Neuronal stem cell (in vitro differentiated cells): ENCODE data around the gene TRANK1.
"Not testable (repeated sequence)": the region's sequence is repeated elsewhere in the genome, so short reads cannot be mapped to it uniquely, and the experiment has no call there.

ENCODE experiments used
- DNase-seq: peaks from one replicate; pipeline ENCODE4 v3.0.0-alpha.2; 2013; ENCODE audit warnings: low spot score
- H2AFZ ChIP-seq: one replicate; pipeline ENCODE4 v1.6.1; 2013; ENCODE audit warnings: mild to moderate bottlenecking, low read length, inconsistent platforms
- H2AK5ac ChIP-seq: 2 replicates; pipeline ENCODE4 v1.6.1; 2013; ENCODE audit warnings: low read depth, mild to moderate bottlenecking, inconsistent platforms, low read length, moderate library complexity, mixed read lengths
- H2BK120ac ChIP-seq: 2 replicates; pipeline ENCODE4 v1.6.1; 2013; ENCODE audit warnings: low read depth, mild to moderate bottlenecking, inconsistent platforms, low read length, moderate library complexity, mixed read lengths
- H2BK12ac ChIP-seq: one replicate; pipeline ENCODE4 v1.6.1; 2013; ENCODE audit warnings: low read length, inconsistent platforms
- H2BK15ac ChIP-seq: 2 replicates; pipeline ENCODE4 v1.6.1; 2013; ENCODE audit warnings: mild to moderate bottlenecking, low read length, inconsistent platforms, mixed read lengths
- H2BK5ac ChIP-seq: one replicate; pipeline ENCODE4 v1.6.1; 2013; ENCODE audit warnings: inconsistent platforms, mild to moderate bottlenecking, low read length, moderate library complexity
- H3K14ac ChIP-seq: one replicate; pipeline ENCODE4 v1.6.1; 2013; ENCODE audit warnings: low read length, inconsistent platforms
- H3K18ac ChIP-seq: 2 replicates; pipeline ENCODE4 v1.6.1; 2013; ENCODE audit warnings: low read length, inconsistent platforms
- H3K23ac ChIP-seq: 2 replicates; pipeline ENCODE4 v1.6.1; 2013; ENCODE audit warnings: low read depth, mild to moderate bottlenecking, mixed read lengths, low read length, inconsistent platforms; ENCODE audit not compliant: poor library complexity
- H3K27ac ChIP-seq: replicated peaks from 3 replicates; pipeline ENCODE4 v1.5.1; 2013; ENCODE audit warnings: low read length, inconsistent platforms
- H3K27me3 ChIP-seq, 3 experiments: 2 replicates each; pipeline ENCODE4 v1.6.1; 2013; ENCODE audit warnings: low read length in 3 of 3, mild to moderate bottlenecking in 2 of 3, inconsistent platforms in 1 of 3, low read depth in 1 of 3, mixed read lengths in 1 of 3, moderate library complexity in 1 of 3; ENCODE audit not compliant: control insufficient read depth in 3 of 3, insufficient read depth in 3 of 3
- H3K36me3 ChIP-seq, 2 donors: replicated peaks in 1 of 2; 2 replicates each; pipeline ENCODE4 v1.6.1; 2013; ENCODE audit warnings: low read length in 2 of 2; ENCODE audit not compliant: control insufficient read depth in 2 of 2, insufficient read depth in 2 of 2
- H3K4ac ChIP-seq: 2 replicates; pipeline ENCODE4 v1.6.1; 2013; ENCODE audit warnings: inconsistent platforms, mild to moderate bottlenecking, low read length, moderate library complexity
- H3K4me1 ChIP-seq, 2 donors: 1 replicate in 1 of 2; 2 replicates in 1 of 2; pipeline ENCODE4 v1.6.1; 2013; ENCODE audit warnings: low read length in 2 of 2, low read depth in 1 of 2; ENCODE audit not compliant: control insufficient read depth in 2 of 2, insufficient read depth in 1 of 2
- H3K4me2 ChIP-seq: one replicate; pipeline ENCODE4 v1.6.1; 2013; ENCODE audit warnings: mild to moderate bottlenecking, low read length, inconsistent platforms; ENCODE audit not compliant: insufficient read depth, poor library complexity, severe bottlenecking
- H3K4me3 ChIP-seq, 2 donors: 2 replicates each; pipeline ENCODE4 v1.5.1; 2013; ENCODE audit warnings: low read length in 2 of 2, mild to moderate bottlenecking in 2 of 2, inconsistent platforms in 1 of 2, moderate library complexity in 1 of 2
- H3K79me1 ChIP-seq: one replicate; pipeline ENCODE4 v1.6.1; 2013; ENCODE audit warnings: low read depth, mild to moderate bottlenecking, inconsistent platforms, low read length, moderate library complexity
- H3K9ac ChIP-seq: one replicate; pipeline ENCODE4 v1.6.1; 2013; ENCODE audit warnings: mild to moderate bottlenecking, low read depth, low read length, inconsistent platforms; ENCODE audit not compliant: poor library complexity
- H3K9me3 ChIP-seq, 2 donors: replicated peaks in 1 of 2; 2 replicates each; pipeline versions ENCODE3 to v1.6.1; 2013; ENCODE audit warnings: low read length in 2 of 2, mild to moderate bottlenecking in 2 of 2, inconsistent platforms in 1 of 2, low read depth in 1 of 2, mixed read lengths in 1 of 2, moderate library complexity in 1 of 2; ENCODE audit not compliant: control insufficient read depth in 2 of 2, insufficient read depth in 1 of 2
- H4K8ac ChIP-seq: one replicate; pipeline ENCODE4 v1.6.1; 2013; ENCODE audit warnings: low read depth, mild to moderate bottlenecking, inconsistent platforms, low read length, moderate library complexity
- H4K91ac ChIP-seq: one replicate; pipeline ENCODE4 v1.6.1; 2013; ENCODE audit warnings: low read length, low read depth, mild to moderate bottlenecking, inconsistent platforms; ENCODE audit not compliant: poor library complexity
- WGBS, 2 donors: extraction: QIAGEN DNeasy Blood & Tissue Kit; methylation state at CpG; one replicate each; pipeline ENCODE4 v1.1.7; 2013; ENCODE audit warnings: missing lambda C conversion rate in 2 of 2, mixed read lengths in 1 of 2; ENCODE audit not compliant: insufficient read length in 2 of 2, insufficient replicate concordance in 1 of 2; ENCODE audit errors: extremely low coverage in 2 of 2; 5-methylcytosine and 5-hydroxymethylcytosine counted together

Gene TRANK1

GRCh38 chr3:36892457-36893136, 52.3 kb downstream of the TRANK1 start:
- Histone ChIP-seq H3K27ac (no peak overlapping the region), H3K4me1 (peaks cover 0 to 4% of the 10 kb centered on the region in 2 donors), H4K8ac (no peak overlapping the region), H3K9me3 (no peaks in the 10 kb centered on the region), H2BK12ac (no peak overlapping the region), H3K23ac (no peak overlapping the region), H2AK5ac (no peak overlapping the region), H3K9ac (no peak overlapping the region), H2BK15ac (no peak overlapping the region), H4K91ac (no peak overlapping the region), H3K4me3 (no peak overlapping the region), H2AFZ (no peak overlapping the region), H3K4ac (no peak overlapping the region), H3K36me3 (peaks cover 0 to 11% of the 10 kb centered on the region in 2 donors), H3K14ac (no peak overlapping the region), H3K79me1 (no peaks in the 10 kb centered on the region), H2BK120ac (no peak overlapping the region), H3K27me3 (no peaks in the 10 kb centered on the region), H3K18ac (no peak overlapping the region), H2BK5ac (no peak overlapping the region), H3K4me2 (no peak overlapping the region)
- DNase-seq: no peak
- WGBS, 2 donors: no CpG with 5 or more reads among the region's 12 CpGs

GRCh38 chr3:36891701-36892160, 53.1 kb downstream of the TRANK1 start:
- Histone ChIP-seq H2AK5ac (no peak overlapping the region), H2BK15ac (no peak overlapping the region), H3K18ac (no peak overlapping the region), H3K36me3 (peaks cover 0 to 11% of the 10 kb centered on the region in 2 donors), H3K14ac (no peak overlapping the region), H4K8ac (no peak overlapping the region), H3K9me3 (no peaks in the 10 kb centered on the region), H3K4me1 (peaks cover 0 to 4% of the 10 kb centered on the region in 2 donors), H3K4me2 (no peak overlapping the region), H2AFZ (no peak overlapping the region), H3K9ac (no peak overlapping the region), H3K79me1 (no peaks in the 10 kb centered on the region), H3K4me3 (no peak overlapping the region), H3K27me3 (no peaks in the 10 kb centered on the region), H2BK5ac (no peak overlapping the region), H2BK12ac (no peak overlapping the region), H3K27ac (no peak overlapping the region), H4K91ac (no peak overlapping the region), H3K4ac (no peak overlapping the region), H2BK120ac (no peak overlapping the region), H3K23ac (no peak overlapping the region)
- no peak for DNase-seq
- no CpG with 5 or more reads among the region's 4 CpGs for WGBS, 2 donors

GRCh38 chr3:36891097-36891496, 53.8 kb downstream of the TRANK1 start:
- H4K91ac ChIP-seq, H2AK5ac ChIP-seq, H2BK12ac ChIP-seq, H3K27ac ChIP-seq, H3K18ac ChIP-seq, H3K4me3 ChIP-seq, H3K9me3 ChIP-seq, H3K23ac ChIP-seq, H3K27me3 ChIP-seq, H3K4me2 ChIP-seq, H3K9ac ChIP-seq, H3K79me1 ChIP-seq, DNase-seq, H2BK120ac ChIP-seq, H2AFZ ChIP-seq, H2BK5ac ChIP-seq, H3K4ac ChIP-seq, H4K8ac ChIP-seq, H3K14ac ChIP-seq, H3K4me1 ChIP-seq, H2BK15ac ChIP-seq: not testable (repeated sequence)
- no CpG with 5 or more reads among the region's 7 CpGs for WGBS, 2 donors
- H3K36me3 ChIP-seq: peaks cover 0 to 11% of the 10 kb centered on the region in 2 donors

GRCh38 chr3:36890261-36890660, 54.6 kb downstream of the TRANK1 start:
- no peak for DNase-seq
- H3K9me3 ChIP-seq: no peaks in the 10 kb centered on the region
- H3K18ac ChIP-seq: no peak overlapping the region
- no peak overlapping the region for H3K4ac ChIP-seq
- no peaks in the 10 kb centered on the region for H3K27me3 ChIP-seq
- H3K14ac ChIP-seq: no peak overlapping the region
- no peak overlapping the region for H3K9ac ChIP-seq
- no peak overlapping the region for H2AK5ac ChIP-seq
- no peaks in the 10 kb centered on the region for H3K79me1 ChIP-seq
- no peak overlapping the region for H2AFZ ChIP-seq
- no peak overlapping the region for H2BK12ac ChIP-seq
- no peak overlapping the region for H3K23ac ChIP-seq
- H2BK5ac ChIP-seq: no peak overlapping the region
- no peak overlapping the region for H3K27ac ChIP-seq
- H2BK15ac ChIP-seq: no peak overlapping the region
- H3K36me3 ChIP-seq: peaks cover 0 to 11% of the 10 kb centered on the region in 2 donors
- no peak overlapping the region for H4K91ac ChIP-seq
- no peak overlapping the region for H3K4me2 ChIP-seq
- no peak overlapping the region for H4K8ac ChIP-seq
- peaks cover 0 to 4% of the 10 kb centered on the region in 2 donors for H3K4me1 ChIP-seq
- H3K4me3 ChIP-seq: no peak overlapping the region
- no peak overlapping the region for H2BK120ac ChIP-seq
